Colonic mucosa (tissue), 4 donors: ENCODE results near the gene KCNJ16. TPM values are rescaled to one million over a fixed set of nuclear protein-coding genes. Genes with fewer than 3 reads are reported as not detected.

ENCODE experiments used
- DNase-seq: peaks from one replicate; pipeline ENCODE4 v3.0.0-alpha.2; 2020
- H3K27ac ChIP-seq: fragments of 200-600 bp; one replicate; pipeline ENCODE4 v1.8.0; 2021
- H3K27me3 ChIP-seq: fragments of 200-600 bp; one replicate; pipeline ENCODE4 v1.8.0; 2021
- H3K36me3 ChIP-seq: fragments of 200-600 bp; one replicate; pipeline ENCODE4 v1.8.0; 2021
- H3K4me1 ChIP-seq: fragments of 200-600 bp; one replicate; pipeline ENCODE4 v1.8.0; 2021; ENCODE audit warnings: mild to moderate bottlenecking
- H3K4me3 ChIP-seq: fragments of 200-600 bp; one replicate; pipeline ENCODE4 v1.8.0; 2021
- H3K9ac ChIP-seq, 2 donors: one replicate each; pipeline ENCODE4 v1.7.0; 2013; ENCODE audit warnings: control low read depth in 2 of 2, low read depth in 2 of 2, low read length in 2 of 2
- H3K9me3 ChIP-seq: fragments of 200-600 bp; one replicate; pipeline ENCODE4 v1.8.0; 2021
- intact Hi-C: fragments of 100-400 bp; cut with DNase I; formaldehyde crosslinking; loops from one replicate; pipeline ENCODE4 v1.14.1; 2022
- total RNA-seq, 2 donors: library from RNA; stranded (reverse); fragmentation: NEBNext Ultra II Directional in 1 of 2; extraction: Animal tissue kit (Norgen Biotek cat#: 25700) in 1 of 2; gene quantifications; one replicate each; pipeline ENCODE4 v1.2.1, GENCODE V29; 2021
- TF ChIP-seq, protein P1 (sequence below): fragments of 200-600 bp; IDR thresholded peaks from one replicate; pipeline ENCODE4 v1.8.0; 2022; ENCODE audit warnings: antibody characterized with exemption, mild to moderate bottlenecking
- donor health status: healthy.
- donor health status: DM: no; HTN: no; CAD: no.
- donor health status: DM: no; HTN: no; CAD: no.

Gene KCNJ16
- total RNA-seq, 2 donors from 2014 or later: 0.20 to 0.35 TPM

- TF ChIP-seq, protein P1, sequence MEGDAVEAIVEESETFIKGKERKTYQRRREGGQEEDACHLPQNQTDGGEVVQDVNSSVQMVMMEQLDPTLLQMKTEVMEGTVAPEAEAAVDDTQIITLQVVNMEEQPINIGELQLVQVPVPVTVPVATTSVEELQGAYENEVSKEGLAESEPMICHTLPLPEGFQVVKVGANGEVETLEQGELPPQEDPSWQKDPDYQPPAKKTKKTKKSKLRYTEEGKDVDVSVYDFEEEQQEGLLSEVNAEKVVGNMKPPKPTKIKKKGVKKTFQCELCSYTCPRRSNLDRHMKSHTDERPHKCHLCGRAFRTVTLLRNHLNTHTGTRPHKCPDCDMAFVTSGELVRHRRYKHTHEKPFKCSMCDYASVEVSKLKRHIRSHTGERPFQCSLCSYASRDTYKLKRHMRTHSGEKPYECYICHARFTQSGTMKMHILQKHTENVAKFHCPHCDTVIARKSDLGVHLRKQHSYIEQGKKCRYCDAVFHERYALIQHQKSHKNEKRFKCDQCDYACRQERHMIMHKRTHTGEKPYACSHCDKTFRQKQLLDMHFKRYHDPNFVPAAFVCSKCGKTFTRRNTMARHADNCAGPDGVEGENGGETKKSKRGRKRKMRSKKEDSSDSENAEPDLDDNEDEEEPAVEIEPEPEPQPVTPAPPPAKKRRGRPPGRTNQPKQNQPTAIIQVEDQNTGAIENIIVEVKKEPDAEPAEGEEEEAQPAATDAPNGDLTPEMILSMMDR: no peak
These were observed 48.2 kb downstream of the KCNJ16 start for GRCh38 chr17:70123193-70123592.

GRCh38 chr17:70124723-70125122, 49.7 kb downstream of the KCNJ16 start:
- H3K4me1 ChIP-seq: no peaks in the 10 kb centered on the region
- no peak for DNase-seq

More at GRCh38 chr17:70123193-70123592, 48.2 kb downstream of the KCNJ16 start:
- DNase-seq: no peak
- Histone ChIP-seq H3K36me3 (no peaks in the 10 kb centered on the region), H3K9ac (no peak overlapping the region), H3K9me3 (no peaks in the 10 kb centered on the region), H3K27me3 (no peaks in the 10 kb centered on the region), H3K27ac (no peak overlapping the region), H3K4me3 (no peak overlapping the region), H3K4me1 (no peaks in the 10 kb centered on the region)
- intact Hi-C loops: no loop called here

DNA sequence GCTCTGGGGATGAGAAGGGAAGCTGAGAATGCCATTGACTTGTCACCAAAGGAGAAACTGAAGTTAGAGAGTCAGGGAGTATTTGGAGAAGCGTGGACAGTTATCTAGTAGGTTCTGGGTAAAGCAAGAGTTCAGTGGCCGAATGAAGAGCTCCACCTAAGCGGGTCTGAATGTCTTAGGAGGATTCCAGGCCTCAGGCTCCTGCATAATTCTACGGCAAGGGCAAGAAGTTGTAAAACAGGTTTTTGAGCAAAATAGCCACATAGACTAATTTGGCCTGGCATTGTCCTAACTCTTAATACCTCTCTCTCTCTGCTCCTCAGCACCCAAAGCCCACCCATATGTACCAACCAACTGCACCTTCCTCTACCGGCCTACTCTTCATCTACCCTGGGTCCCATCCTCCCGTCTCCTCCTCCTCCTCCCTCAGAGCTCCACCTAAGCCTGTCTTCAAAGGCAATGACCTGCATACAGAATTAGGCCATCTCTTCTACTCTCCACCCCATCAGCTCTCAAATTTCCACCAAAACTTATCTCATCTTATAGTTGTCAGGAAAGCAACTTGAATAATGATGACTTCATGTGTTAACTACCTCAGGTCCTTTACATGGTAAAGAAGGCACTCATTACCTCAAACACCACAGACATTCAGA, 52.3 kb downstream of the KCNJ16 start:
- Histone ChIP-seq H3K9me3 (no peaks in the 10 kb centered on the region), H3K4me1 (no peaks in the 10 kb centered on the region), H3K9ac (no peak overlapping the region), H3K4me3 (no peak overlapping the region), H3K36me3 (no peaks in the 10 kb centered on the region), H3K27ac (no peak overlapping the region), H3K27me3 (no peaks in the 10 kb centered on the region)
- DNase-seq: no peak
- TF ChIP-seq, protein P1: no peak
- intact Hi-C loops: no loop called here

More at GRCh38 chr17:70124723-70125122, 49.7 kb downstream of the KCNJ16 start:
- Histone ChIP-seq H3K36me3 (no peaks in the 10 kb centered on the region), H3K4me3 (no peak overlapping the region), H3K9me3 (no peaks in the 10 kb centered on the region), H3K27me3 (no peaks in the 10 kb centered on the region), H3K27ac (no peak overlapping the region), H3K9ac (no peak overlapping the region)
- TF ChIP-seq, protein P1: no peak
- intact Hi-C loops: no loop called here

DNA sequence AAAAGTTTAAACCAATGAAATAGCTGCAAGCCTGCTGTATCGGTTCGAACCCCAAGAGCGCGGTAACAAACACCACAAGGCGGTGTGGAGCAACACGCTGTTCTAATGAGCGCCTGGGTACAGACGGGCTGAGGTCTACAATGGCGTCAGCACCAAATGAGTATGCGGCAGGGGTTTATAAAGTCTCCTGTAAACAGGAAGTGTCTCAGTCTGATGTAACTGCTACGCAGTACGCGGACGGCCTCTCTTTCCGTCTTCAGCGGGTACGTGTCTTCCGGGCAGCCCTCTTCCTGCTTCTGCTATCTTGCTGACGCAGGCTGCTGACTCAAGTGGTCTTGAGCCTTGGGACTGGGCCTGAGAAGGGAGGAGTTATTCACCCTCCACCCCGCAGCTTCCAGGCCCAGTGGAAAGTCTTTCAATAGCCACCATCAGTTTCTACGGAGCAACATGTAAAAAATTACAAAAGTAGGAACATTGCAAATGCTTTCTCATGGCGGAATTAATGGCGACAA, 53.8 kb downstream of the KCNJ16 start:
- H3K4me1 ChIP-seq: no peaks in the 10 kb centered on the region
- no peak overlapping the region for H3K4me3 ChIP-seq
- DNase-seq: no peak
- no peak overlapping the region for H3K9ac ChIP-seq
- intact Hi-C loops: no loop called here
- no peak overlapping the region for H3K27ac ChIP-seq
- TF ChIP-seq, protein P1: no peak
- no peaks in the 10 kb centered on the region for H3K36me3 ChIP-seq
- no peaks in the 10 kb centered on the region for H3K9me3 ChIP-seq
- no peaks in the 10 kb centered on the region for H3K27me3 ChIP-seq

DNA sequence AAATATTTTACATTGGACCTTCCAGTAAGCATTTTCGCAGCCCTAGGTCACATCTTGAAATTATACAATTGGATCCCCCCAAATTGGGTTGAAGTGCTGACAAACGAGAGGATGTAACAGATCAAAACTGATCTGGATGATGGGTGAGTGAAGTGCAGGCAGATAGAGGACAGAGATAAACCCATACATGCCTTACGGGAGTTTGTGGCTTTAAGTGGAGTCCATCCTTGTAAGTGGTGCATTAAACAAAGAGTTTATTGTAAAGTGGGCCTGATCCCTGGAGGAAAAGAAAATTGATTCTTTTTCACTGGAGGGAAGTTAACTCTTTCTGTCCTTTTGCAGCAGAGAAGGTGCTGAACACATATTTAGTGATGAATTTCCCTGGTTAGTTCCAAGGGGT, 55.3 kb downstream of the KCNJ16 start:
- Histone ChIP-seq H3K27ac (no peak overlapping the region), H3K4me1 (no peaks in the 10 kb centered on the region), H3K27me3 (no peaks in the 10 kb centered on the region), H3K9me3 (no peaks in the 10 kb centered on the region), H3K9ac (no peak overlapping the region), H3K4me3 (no peak overlapping the region), H3K36me3 (no peaks in the 10 kb centered on the region)
- intact Hi-C loops: loop anchor here (10.0 kb wide), 1 partner anchor 95 kb away; no protein-coding TSS in a partner anchor
- TF ChIP-seq, protein P1: no peak
- no peak for DNase-seq
